Peyer's patch (tissue), 4 donors: ENCODE measurements around the gene MYO3A.

Experiments
- POLR2A ChIP-seq, 2 donors: fragments of 450-650 bp; IDR thresholded peaks; one replicate each; pipeline ENCODE4 v1.5.1; 2017; ENCODE audit warnings: antibody characterized with exemption in 2 of 2, mild to moderate bottlenecking in 2 of 2, moderate library complexity in 2 of 2
- TF ChIP-seq, protein P1 (sequence below), 6 experiments: fragments of 450-650 bp in 4 of 6; fragments of 200-600 bp in 2 of 6; sonication (generic) in 1 of 6; IDR thresholded peaks; one replicate each; pipeline ENCODE4 v1.5.1; 2017 to 2019; ENCODE audit warnings: antibody characterized with exemption in 6 of 6, mild to moderate bottlenecking in 3 of 6, moderate library complexity in 1 of 6

DNA sequence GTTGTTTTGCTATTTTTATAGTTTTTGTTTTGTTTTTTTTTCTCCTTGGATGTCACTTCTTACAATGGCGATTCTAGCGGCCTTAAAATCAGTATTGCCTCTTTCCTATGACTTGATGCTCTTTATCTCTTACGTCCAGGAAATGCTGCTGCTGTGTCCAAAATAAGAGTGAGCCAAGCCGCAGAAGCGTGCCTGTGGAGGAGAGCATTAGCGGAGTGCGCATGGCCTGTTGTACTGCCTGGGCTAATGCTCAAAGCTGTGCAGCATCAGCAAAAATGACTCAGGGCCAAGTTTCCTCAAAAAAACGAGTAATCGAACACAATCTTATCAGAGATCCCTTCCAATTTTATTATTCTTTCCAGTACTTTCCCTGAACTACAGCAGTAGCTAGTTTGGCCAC, 264.1 kb downstream of the MYO3A start:
- TF ChIP-seq, protein P1, sequence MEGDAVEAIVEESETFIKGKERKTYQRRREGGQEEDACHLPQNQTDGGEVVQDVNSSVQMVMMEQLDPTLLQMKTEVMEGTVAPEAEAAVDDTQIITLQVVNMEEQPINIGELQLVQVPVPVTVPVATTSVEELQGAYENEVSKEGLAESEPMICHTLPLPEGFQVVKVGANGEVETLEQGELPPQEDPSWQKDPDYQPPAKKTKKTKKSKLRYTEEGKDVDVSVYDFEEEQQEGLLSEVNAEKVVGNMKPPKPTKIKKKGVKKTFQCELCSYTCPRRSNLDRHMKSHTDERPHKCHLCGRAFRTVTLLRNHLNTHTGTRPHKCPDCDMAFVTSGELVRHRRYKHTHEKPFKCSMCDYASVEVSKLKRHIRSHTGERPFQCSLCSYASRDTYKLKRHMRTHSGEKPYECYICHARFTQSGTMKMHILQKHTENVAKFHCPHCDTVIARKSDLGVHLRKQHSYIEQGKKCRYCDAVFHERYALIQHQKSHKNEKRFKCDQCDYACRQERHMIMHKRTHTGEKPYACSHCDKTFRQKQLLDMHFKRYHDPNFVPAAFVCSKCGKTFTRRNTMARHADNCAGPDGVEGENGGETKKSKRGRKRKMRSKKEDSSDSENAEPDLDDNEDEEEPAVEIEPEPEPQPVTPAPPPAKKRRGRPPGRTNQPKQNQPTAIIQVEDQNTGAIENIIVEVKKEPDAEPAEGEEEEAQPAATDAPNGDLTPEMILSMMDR (IDR thresholded peaks at IDR 0.05), result no peak
- TF ChIP-seq POLR2A (IDR thresholded peaks at IDR 0.05), result no peak
